ENCODE data around the gene ATP6V1C2. TPM values are rescaled to one million over a fixed set of nuclear protein-coding genes. Genes with fewer than 3 reads are reported as not detected.

ATP6V1C2 gene
- total and polyA plus RNA-seq, 8 donors: 0.10 to 4.0 (median 2.6) TPM

- ATAC-seq (no peak), DNase-seq (no peak)
- TF ChIP-seq, protein P1, sequence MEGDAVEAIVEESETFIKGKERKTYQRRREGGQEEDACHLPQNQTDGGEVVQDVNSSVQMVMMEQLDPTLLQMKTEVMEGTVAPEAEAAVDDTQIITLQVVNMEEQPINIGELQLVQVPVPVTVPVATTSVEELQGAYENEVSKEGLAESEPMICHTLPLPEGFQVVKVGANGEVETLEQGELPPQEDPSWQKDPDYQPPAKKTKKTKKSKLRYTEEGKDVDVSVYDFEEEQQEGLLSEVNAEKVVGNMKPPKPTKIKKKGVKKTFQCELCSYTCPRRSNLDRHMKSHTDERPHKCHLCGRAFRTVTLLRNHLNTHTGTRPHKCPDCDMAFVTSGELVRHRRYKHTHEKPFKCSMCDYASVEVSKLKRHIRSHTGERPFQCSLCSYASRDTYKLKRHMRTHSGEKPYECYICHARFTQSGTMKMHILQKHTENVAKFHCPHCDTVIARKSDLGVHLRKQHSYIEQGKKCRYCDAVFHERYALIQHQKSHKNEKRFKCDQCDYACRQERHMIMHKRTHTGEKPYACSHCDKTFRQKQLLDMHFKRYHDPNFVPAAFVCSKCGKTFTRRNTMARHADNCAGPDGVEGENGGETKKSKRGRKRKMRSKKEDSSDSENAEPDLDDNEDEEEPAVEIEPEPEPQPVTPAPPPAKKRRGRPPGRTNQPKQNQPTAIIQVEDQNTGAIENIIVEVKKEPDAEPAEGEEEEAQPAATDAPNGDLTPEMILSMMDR (IDR thresholded peaks at IDR 0.05): no peak
- no peaks in the 10 kb centered on the region for H3K36me3 ChIP-seq
- H3K4me3 ChIP-seq: no peak overlapping the region
- no peak overlapping the region for H3K27ac ChIP-seq
- H3K9me3 ChIP-seq: no peaks in the 10 kb centered on the region
- H3K4me1 ChIP-seq: peaks cover 0 to 3% of the 10 kb centered on the region in 2 donors
- intact Hi-C loops (cut with DNase I): loop anchor here in 1 of 2 donors (5.0 kb wide), 1 partner anchor 291 kb away; no protein-coding TSS in a partner anchor
- H3K27me3 ChIP-seq: peaks cover 4 to 85% of the 10 kb centered on the region in 2 donors
These were observed 110.1 kb downstream of the ATP6V1C2 start for GRCh38 chr2:10831400-10831985.

GRCh38 chr2:10832203-10832936 lies 110.9 kb downstream of the ATP6V1C2 start:
- DNase-seq (peak; percentile 73 to 94 (median 84)), ATAC-seq (peak; percentile 95)
- H3K36me3 ChIP-seq: no peaks in the 10 kb centered on the region
- TF ChIP-seq, protein P1 (IDR thresholded peaks at IDR 0.05): peak; percentile 98
- no peak overlapping the region for H3K27ac ChIP-seq
- H3K4me3 ChIP-seq: no peak overlapping the region
- intact Hi-C loops (cut with DNase I): loop anchor here in 1 of 2 donors (5.0 kb wide), 1 partner anchor 290 kb away; no protein-coding TSS in a partner anchor
- peaks cover 0 to 3% of the 10 kb centered on the region in 2 donors for H3K4me1 ChIP-seq
- peaks cover 4 to 84% of the 10 kb centered on the region in 2 donors for H3K27me3 ChIP-seq
- no peaks in the 10 kb centered on the region for H3K9me3 ChIP-seq

DNA sequence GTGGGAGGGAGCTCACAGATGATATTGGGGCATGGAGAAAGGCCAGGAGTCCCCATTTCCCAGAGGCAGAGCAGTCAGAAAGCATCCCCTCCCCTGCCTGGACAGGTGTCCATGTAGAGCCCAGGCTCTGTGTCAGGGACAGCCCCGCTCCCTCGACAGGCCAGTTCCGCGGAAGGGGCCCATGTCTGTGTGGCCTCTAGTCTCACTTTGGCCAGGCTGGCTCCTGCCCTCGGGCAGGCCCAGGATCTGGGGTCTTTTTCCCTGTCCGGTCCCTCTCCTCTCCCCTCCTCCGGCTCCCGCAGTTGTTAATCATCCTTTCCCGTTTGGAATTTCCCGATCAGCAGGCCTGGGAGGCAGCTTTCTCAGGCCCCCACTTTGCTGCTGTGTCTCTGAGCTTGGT lies 111.6 kb downstream of the ATP6V1C2 start:
- H3K9me3 ChIP-seq: no peaks in the 10 kb centered on the region
- H3K4me3 ChIP-seq: no peak overlapping the region
- no peak overlapping the region for H3K27ac ChIP-seq
- TF ChIP-seq, protein P1 (IDR thresholded peaks at IDR 0.05): no peak
- no peak for DNase-seq
- H3K27me3 ChIP-seq: peaks cover 4 to 78% of the 10 kb centered on the region in 2 donors
- ATAC-seq: no peak
- H3K4me1 ChIP-seq: peaks cover 0 to 3% of the 10 kb centered on the region in 2 donors
- intact Hi-C loops (cut with DNase I): loop anchor here in 1 of 2 donors (5.0 kb wide), 1 partner anchor 289 kb away; no protein-coding TSS in a partner anchor
- H3K36me3 ChIP-seq: no peaks in the 10 kb centered on the region

GRCh38 chr2:10834068-10834655 lies 112.7 kb downstream of the ATP6V1C2 start:
- Histone ChIP-seq H3K4me3 (no peak overlapping the region), H3K4me1 (peaks cover 0 to 3% of the 10 kb centered on the region in 2 donors), H3K36me3 (no peaks in the 10 kb centered on the region), H3K27me3 (peaks cover 4 to 73% of the 10 kb centered on the region in 2 donors), H3K9me3 (no peaks in the 10 kb centered on the region), H3K27ac (no peak overlapping the region)
- TF ChIP-seq, protein P1 (IDR thresholded peaks at IDR 0.05): no peak
- DNase-seq (peak in 1 of 4 donors; percentile 63), ATAC-seq (no peak)
- intact Hi-C loops (cut with DNase I): loop anchor here in 1 of 2 donors (5.0 kb wide), 1 partner anchor 288 kb away; no protein-coding TSS in a partner anchor

Other genes starting within 250 kb of the ATP6V1C2 start
- 10 to 100 TPM; 16.9 to 23.3 TPM for gene NOL10, start 31.7 kb upstream of the ATP6V1C2 start, total RNA-seq
- gene NOL10, start 31.7 kb upstream of the ATP6V1C2 start, polyA plus RNA-seq (ENCODE audit: insufficient read length in 6 of 6): 10 to 100 TPM; 23.5 to 28.7 (median 25.1) TPM
- gene PDIA6, start 91.2 kb downstream of the ATP6V1C2 start, total RNA-seq: 100 to 1,000 TPM; 239 to 341 TPM
- gene PDIA6, start 91.2 kb downstream of the ATP6V1C2 start, polyA plus RNA-seq (ENCODE audit: insufficient read length in 6 of 6): 100 to 1,000 TPM; 254 to 299 (median 277) TPM
- not detected for gene KCNF1, start 190.3 kb downstream of the ATP6V1C2 start, total RNA-seq
- 1 to 10 TPM in 5 of 6 donors, under 1 TPM in 1; 0.98 to 2.5 (median 1.8) TPM for gene KCNF1, start 190.3 kb downstream of the ATP6V1C2 start, polyA plus RNA-seq (ENCODE audit: insufficient read length in 6 of 6)